HG02938 (cell line): ENCODE results near the gene PROM2.

Source experiments
- ATAC-seq: cut with Tn5 transposase; IDR thresholded peaks from one replicate; pipeline ENCODE4 v1.9.1; 2021; ENCODE audit warnings: mild to moderate bottlenecking, moderate library complexity; ENCODE audit not compliant: unreplicated experiment

PROM2 gene

GRCh38 chr2:95319481-95320343 is 45.5 kb downstream of the PROM2 start:
- ATAC-seq, result no peak

GRCh38 chr2:95320344-95320712 is 46.1 kb downstream of the PROM2 start:
- ATAC-seq, result no peak

GRCh38 chr2:95320986-95321767 is 46.9 kb downstream of the PROM2 start:
- ATAC-seq, result no peak

- no peak for ATAC-seq
These were observed 49.3 kb downstream of the PROM2 start for GRCh38 chr2:95323347-95324155.

- no peak for ATAC-seq
These were observed 50.8 kb downstream of the PROM2 start for GRCh38 chr2:95325026-95325425.

GRCh38 chr2:95325590-95326432 is 51.6 kb downstream of the PROM2 start:
- ATAC-seq, result no peak

GRCh38 chr2:95326433-95327140 is 52.3 kb downstream of the PROM2 start:
- ATAC-seq, result no peak

GRCh38 chr2:95327861-95328260 is 53.6 kb downstream of the PROM2 start:
- no peak for ATAC-seq

- ATAC-seq, result no peak
These were observed 54.3 kb downstream of the PROM2 start for GRCh38 chr2:95328358-95329125.

- no peak for ATAC-seq
These were observed 55.2 kb downstream of the PROM2 start for GRCh38 chr2:95329401-95329800.

- no peak for ATAC-seq
These were observed 55.9 kb downstream of the PROM2 start for GRCh38 chr2:95329891-95330793.

GRCh38 chr2:95330794-95331338 is 56.6 kb downstream of the PROM2 start:
- ATAC-seq, result no peak

GRCh38 chr2:95331606-95332005 is 57.4 kb downstream of the PROM2 start:
- no peak for ATAC-seq

GRCh38 chr2:95332036-95332435 is 57.8 kb downstream of the PROM2 start:
- no peak for ATAC-seq

GRCh38 chr2:95333056-95333455 is 58.8 kb downstream of the PROM2 start:
- ATAC-seq, result no peak

GRCh38 chr2:95333888-95334338 is 59.7 kb downstream of the PROM2 start:
- ATAC-seq, result no peak

- no peak for ATAC-seq
These were observed 60.8 kb downstream of the PROM2 start for GRCh38 chr2:95334916-95335641.
